HG03442 (cell line): ENCODE results near the gene TFDP2.
A peak's percentile ranks its signal among the peaks of the same experiment; 100 is the strongest.
"Not testable (repeated sequence)": the region's sequence is repeated elsewhere in the genome, so short reads cannot be mapped to it uniquely, and the experiment has no call there.

ENCODE experiments used
- ATAC-seq: cut with Tn5 transposase; IDR thresholded peaks from one replicate; pipeline ENCODE4 v1.9.1; 2021; ENCODE audit warnings: mild to moderate bottlenecking, moderate library complexity; ENCODE audit not compliant: unreplicated experiment

Gene TFDP2

GRCh38 chr3:141930801-141931200 lies 218.5 kb downstream of the TFDP2 start:
- ATAC-seq, result no peak

- no peak for ATAC-seq
Measured at GRCh38 chr3:141929341-141929995, 219.9 kb downstream of the TFDP2 start.

GRCh38 chr3:141928631-141929270 lies 220.6 kb downstream of the TFDP2 start:
- no peak for ATAC-seq

GRCh38 chr3:141926929-141927328 lies 222.4 kb downstream of the TFDP2 start:
- ATAC-seq, result no peak

- ATAC-seq, result not testable (repeated sequence)
Measured at GRCh38 chr3:141925677-141926076, 223.7 kb downstream of the TFDP2 start.

GRCh38 chr3:141921316-141921715 lies 228.0 kb downstream of the TFDP2 start:
- ATAC-seq, result no peak

- ATAC-seq, result no peak
Measured at GRCh38 chr3:141920701-141921100, 228.6 kb downstream of the TFDP2 start.

GRCh38 chr3:141915766-141916165 lies 233.6 kb downstream of the TFDP2 start:
- ATAC-seq, result no peak

GRCh38 chr3:141915016-141915415 lies 234.3 kb downstream of the TFDP2 start:
- ATAC-seq, result no peak

GRCh38 chr3:141914311-141914710 lies 235.0 kb downstream of the TFDP2 start:
- no peak for ATAC-seq

- ATAC-seq, result peak; percentile 54
Measured at GRCh38 chr3:141913150-141913811, 236.1 kb downstream of the TFDP2 start.

- ATAC-seq, result not testable (repeated sequence)
Measured at GRCh38 chr3:141909986-141910385, 239.4 kb downstream of the TFDP2 start.

GRCh38 chr3:141909408-141909807 lies 239.9 kb downstream of the TFDP2 start:
- no peak for ATAC-seq

- no peak for ATAC-seq
Measured at GRCh38 chr3:141905129-141905528, 244.2 kb downstream of the TFDP2 start.

- ATAC-seq, result no peak
Measured at GRCh38 chr3:141904203-141904602, 245.1 kb downstream of the TFDP2 start.

GRCh38 chr3:141901914-141902313 lies 247.4 kb downstream of the TFDP2 start:
- no peak for ATAC-seq

- ATAC-seq, result no peak
Measured at GRCh38 chr3:141900343-141900742, 249.0 kb downstream of the TFDP2 start.

GRCh38 chr3:141898908-141899307 lies 250.4 kb downstream of the TFDP2 start:
- ATAC-seq, result no peak

- ATAC-seq, result no peak
Measured at GRCh38 chr3:141895731-141896130, 253.6 kb downstream of the TFDP2 start.

GRCh38 chr3:141894524-141895176 lies 254.7 kb downstream of the TFDP2 start:
- ATAC-seq, result no peak
